ENCODE results near the gene CD28.
"Not testable (repeated sequence)": the region's sequence is repeated elsewhere in the genome, so short reads cannot be mapped to it uniquely, and the experiment has no call there.

CD28 gene

DNA sequence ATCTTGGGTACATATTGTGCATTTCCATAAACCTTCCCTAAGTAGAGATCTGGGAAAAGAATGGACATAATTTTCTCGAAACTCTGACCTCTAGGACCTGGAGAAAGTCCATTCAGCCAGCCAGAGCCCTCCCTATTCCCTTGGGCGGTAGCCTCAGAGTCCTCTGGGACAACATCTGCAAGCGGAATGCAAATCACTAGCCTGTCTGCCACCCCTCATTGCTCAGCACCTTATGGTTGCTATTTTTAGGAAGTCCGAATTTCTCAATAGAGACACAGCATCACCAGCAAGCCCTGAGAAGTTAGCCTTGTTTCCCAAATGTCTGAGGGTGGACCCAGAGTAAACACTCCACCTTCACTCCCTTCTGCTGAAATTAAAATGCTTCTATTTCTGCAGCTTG is 17.6 kb upstream of the CD28 start:
- no peak for DNase-seq

DNA sequence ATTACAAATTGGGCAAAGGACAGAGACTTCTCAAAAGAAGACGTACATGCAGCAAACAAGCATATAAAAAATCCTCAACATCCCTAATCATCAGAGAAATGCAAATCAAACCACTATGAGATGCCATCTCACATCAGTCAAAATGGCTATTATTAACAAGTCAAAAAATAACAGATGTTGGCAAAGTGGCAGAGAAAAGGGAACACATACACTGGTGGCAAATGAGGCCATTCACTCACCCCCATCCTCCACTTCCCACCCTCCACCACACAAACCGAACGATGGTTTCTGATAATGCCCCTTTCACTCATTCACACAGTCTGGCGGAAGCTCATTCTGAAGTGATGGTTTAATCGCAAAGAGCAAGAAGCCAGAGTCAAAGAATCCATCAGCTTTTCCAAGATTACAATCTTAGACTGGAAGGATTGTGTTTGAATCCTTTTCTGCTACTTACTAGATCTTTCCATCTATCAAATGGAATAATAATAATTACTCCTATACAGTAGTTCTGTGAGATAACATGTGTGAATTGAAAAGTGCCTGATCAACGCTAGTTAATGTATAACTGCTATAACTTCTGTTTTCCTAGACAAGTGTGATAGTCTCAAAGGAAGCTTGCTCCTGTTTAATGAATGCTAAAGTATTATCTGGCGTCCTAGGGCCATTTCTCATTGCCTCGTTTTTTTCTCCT is 16.9 kb upstream of the CD28 start:
- no peak for DNase-seq

DNA sequence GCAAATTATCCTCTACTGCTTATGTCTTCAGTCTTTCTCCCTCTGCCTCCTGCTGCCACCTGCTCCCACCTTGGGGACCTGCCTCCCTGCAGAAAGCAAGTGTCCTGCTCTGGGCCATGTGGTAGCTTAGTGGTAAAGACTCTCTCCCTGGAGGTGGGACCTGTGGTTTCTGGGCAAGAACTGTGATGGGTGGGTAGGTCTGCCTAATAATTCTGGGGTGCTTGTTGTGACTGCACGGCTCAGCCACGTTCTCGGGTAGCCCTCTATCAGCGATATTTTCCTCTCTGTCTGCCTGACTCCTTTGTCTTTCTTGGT is 16.4 kb upstream of the CD28 start:
- no peak for DNase-seq

DNA sequence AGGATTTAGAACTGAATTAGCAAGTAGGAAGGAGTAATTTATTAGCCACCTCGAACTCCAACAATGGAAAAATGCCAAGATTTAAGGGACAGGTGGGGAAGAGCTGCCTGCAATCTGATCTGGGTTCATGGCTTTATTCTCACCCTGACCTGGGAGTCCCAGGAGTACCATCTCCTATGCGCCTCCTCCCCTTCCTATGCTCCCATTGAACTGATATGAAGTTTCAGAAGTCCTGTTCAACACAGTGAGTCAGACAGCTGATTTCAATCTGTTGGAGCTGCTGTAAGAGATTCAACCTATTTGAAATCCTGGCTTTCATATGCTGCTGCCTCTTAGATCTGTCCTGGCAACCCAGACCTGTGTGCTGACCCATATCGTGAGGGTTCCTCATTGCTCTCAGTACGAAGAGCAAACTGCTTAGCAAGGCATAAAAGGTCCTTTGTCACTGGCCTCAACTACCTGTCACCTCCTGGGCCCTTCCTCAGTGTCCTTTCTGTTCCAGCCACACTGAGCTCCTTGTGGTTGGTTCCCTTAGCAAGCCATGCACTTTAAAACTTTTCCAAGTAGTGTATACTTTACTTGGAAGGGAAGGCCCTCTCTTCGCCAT is 15.9 kb upstream of the CD28 start:
- no peak for DNase-seq

DNA sequence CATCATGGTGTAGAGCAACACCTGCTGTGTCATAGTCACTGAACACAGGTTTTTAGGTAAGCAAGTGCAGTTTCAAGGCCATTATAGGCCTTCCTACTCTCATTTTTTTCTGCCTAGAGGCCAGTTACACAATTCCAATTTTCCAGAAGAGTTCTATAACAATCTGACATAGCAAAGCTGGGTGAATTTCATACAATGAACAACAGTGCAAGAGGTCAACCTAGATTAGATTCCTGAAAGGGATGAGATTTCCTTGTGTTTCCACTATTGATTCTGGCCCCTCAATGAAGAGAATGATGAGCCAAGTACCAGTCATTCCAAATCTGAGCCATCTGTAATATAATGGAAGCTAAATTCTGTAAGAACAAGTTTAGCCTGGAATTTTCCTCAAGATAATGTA is 15.3 kb upstream of the CD28 start:
- no peak for DNase-seq

DNA sequence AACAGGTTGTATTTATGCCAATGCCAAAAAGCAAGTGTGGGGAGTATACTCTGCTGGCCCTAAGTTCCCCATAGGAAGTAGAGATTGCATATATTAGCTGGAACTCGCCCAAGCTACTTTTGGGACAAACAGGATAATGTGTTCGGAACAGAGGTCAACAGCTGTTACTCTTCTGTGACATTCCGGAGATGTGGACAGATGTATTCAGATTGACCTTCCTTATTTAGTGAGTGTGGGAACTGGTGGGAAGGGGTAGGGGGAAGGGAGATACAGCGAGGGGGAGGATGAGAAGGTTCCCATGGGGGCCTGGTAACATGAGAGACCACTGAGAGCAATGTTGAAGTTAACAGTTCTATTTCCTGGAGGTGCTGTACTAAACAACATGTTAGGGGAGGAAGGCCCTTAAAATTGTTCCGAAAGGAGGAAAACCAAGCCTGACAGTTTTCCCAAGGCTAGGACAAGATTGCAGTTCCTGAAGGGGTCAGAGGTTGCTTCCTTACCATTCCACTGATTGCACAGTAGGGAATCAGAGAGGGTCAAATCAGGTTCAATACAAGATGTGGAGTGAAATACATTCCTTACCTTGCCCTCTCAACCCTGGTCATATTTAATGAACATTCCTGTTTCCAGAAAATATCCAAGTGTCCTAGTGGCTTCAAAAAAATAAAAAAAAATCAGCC is 14.3 kb upstream of the CD28 start:
- no peak for DNase-seq

DNA sequence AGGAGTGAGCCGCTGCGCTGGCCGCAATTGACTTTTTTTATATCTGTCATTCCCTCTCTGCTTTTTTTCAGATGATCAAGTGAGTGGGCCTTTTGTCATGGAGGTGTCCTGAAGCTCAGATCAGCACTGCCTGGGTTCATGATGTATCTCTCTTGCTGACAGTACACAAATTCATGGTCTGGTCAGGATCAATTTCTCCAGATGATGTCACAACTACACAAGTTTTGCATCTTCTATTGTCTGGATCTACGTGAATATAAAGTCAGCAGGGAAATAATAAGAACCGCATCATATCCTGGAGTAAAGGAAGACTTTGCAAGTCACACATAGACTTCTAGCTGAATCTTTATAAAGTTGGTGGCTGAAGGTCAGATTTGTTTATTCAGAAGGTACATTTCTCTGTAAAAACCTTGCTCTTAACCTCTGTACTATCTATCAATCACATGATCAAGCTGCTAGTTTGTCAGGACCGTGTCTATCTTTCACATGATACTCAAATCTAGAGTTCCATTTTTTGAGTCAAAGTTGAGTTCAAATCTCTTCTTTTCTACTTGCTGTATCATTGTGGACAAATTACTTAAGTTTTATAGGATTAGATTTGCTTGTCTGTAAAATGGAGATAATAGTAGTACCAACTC is 13.1 kb upstream of the CD28 start:
- DNase-seq, result no peak

DNA sequence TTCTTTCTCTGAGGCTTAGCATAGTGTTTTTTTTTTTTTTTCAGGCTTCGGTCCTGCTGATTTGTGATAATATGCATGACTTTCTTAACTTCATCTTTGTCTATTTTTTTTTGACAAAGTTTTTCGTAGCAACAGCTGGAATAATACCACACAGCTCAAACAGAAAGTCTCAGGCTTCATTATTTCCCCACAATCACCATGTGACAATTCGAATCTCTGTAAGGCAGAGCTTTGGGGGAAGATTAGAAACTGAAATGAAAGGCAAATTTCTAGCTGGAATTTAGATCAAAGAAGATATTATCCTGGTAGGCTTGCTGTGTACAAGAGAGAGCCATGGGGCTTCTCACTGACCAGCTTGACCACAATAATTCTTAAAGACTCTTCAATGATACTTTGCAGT is 12.2 kb upstream of the CD28 start:
- DNase-seq, result no peak

DNA sequence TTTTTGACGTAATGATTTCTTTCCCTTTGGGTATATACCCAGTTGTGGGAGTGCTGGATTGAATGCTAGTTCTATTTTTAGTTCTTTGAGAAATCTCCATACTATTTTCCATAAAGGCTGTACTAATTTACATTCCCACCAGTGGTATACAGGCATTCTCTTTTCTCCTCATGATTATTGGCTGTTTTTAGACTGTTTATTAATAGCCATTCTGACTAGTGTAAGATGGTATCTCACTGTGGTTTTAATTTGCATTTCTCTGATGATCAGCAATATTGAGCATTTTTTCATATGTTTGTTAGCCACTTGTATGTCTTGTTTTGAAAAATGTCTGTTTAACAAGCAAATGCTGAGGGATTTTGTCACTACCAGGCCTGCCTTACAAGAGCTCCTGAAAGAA is 9.2 kb upstream of the CD28 start:
- no peak for DNase-seq

DNA sequence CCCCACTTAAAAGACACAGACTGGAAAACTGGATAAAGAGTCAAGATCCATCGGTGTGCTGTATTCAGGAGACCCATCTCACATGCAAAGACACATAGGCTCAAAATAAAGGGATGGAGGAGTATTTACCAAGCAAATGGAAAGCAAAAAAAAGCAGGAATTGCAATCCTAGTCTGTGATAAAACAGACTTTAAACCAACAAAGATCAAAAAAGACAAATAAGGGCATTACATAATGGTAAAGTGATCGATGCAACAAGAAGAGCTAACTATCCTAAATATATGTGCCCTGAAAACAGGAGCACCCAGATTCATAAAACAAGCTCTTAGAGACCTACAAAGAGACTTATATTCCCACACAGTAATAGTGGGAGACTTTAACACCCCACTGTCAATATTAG is 8.7 kb upstream of the CD28 start:
- DNase-seq, result not testable (repeated sequence)

DNA sequence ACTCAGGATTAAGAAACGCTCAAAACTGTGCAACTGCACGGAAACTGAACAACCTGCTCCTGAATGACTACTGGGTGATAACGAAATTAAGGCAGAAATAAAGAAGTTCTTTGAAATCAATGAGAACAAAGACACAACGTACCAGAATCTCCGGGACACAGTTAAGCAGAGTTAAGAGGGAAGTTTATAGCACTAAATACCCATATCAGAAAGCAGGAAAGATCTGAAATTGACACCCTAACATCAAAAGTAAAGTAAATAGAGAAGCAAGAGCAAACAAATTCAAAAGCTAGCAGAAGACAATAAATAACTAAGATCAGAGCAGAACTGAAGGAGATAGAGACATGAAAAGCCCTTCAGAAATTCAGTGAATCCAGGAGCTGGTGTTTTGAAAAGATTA is 8.0 kb upstream of the CD28 start:
- not testable (repeated sequence) for DNase-seq

DNA sequence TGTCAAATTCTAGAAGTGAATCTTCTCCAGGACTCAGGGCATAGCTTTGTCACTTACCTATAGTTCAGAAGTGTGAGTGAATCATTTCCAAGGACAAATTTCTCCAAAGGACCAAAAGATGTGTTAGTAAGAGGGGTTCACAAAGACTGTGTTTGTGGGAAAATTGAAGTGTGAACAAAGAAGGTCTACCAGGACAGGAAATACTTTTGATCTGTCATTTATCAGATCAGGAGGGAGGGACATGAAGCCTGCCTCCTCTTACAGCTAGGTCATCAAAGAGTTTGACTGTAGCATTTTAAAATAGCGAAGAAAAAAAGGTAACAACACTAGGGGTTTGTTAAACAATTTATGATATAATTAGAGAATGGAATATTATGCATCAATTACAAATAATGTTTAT is 2.0 kb upstream of the CD28 start:
- no peak for DNase-seq

DNA sequence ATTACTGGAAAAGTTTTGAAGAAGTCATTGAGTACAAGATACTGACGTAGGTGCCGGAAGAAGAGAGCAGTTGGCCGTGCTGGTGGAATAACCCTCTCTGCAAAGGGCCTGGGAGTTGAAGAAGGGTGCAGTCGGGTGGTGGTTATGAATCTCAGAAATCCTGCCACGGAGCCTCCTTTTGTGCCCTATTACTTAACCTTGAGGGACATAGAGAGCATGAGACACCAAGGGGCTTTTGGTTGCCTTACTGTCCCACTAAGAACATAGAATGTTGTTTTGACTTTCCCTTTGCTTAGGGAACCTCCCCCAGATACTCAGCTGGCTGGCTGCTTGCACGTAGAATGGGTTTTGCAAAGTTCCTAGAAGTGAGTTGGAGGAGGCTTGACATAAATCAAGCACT is 1.3 kb upstream of the CD28 start:
- no peak for DNase-seq

DNA sequence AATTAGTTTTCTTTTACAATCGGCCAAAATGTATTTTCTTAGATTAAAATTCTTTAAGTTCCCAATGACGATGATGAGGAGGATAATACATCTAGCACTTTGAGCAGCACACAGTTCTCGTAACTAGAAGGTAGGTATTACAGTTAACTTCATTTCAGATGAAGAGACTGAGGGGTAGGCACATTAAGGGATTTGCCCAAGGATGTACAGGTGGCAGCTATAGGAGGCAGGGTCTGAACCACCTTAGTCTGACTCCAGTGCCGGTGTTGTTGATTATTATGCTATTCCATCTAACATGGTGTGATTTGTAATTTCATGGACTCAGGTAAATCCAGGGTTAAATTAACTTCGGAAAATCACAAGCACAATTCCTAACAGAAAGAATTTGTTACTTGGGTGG is 1.1 kb downstream of the CD28 start:
- DNase-seq, result no peak

DNA sequence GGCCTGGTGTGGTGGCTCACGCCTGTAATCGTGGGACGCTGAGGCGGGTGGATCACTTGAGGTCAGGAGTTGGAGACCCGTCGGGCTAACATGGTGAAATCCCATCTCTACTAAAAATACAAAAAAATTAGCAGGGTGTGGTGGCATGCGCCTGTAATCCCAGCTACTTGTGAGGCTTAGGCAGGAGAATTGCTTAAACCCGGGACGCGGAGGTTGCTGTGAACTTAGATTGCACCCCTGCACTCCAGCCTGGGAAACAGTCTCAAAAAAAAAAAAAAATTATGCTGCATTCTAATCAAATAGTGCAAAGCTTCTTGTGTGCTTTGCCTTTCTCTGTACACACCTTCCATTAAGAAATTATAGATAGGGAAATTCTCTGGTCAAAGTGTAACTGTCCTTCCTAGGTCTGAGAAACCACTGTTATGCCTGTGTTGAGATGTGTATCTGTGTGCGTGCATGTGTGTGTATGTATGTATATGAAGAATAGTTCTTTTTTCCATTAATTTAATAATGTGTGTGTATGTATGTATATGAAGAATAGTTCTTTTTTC is 2.5 kb downstream of the CD28 start:
- no peak for DNase-seq

DNA sequence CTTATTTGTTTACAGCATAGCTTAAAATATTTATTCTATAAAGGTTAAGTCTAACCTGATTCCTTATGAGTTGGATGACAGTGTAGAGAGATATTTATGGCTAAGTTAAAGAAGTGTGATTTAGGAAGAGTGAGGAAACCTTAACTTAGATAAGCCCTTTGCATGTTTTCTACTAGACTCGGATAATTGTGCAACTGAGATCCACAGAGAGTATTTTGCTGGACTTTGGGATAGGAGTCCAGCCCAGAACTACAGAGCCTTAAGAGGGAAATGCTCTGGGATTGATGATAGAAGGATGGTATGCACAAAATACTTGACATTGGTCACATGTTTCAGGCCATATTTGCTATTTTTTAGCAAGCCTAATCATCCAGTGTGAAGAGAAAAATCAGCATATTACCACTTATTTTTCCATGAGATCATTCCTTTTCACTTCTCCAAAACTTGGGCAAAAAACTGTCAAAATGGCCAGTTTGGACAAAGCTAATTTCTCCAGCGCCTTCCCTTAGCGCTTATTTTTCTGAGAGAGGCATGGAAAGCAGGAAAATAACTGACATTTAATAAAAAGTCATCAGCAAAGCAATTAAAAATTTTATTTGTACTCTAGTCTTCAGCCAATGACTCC is 3.1 kb downstream of the CD28 start:
- DNase-seq, result no peak

DNA sequence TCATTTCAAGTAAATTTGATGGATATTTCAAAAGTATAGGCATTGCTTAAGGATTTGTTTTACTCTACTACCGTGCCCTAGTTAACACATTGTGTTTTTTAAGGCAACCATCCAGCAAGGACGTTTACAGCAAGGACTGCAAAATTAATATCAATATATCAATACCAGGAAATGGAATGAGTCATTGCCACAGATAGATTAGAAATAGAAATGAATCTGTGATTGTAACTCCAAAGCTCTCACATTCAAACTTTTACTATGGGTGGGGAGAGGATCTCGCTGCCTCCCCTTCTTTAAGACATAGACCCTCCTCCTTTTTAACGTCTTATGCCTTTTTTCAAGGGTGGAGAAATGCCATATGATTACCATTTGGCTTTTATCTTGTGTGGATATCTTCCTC is 3.8 kb downstream of the CD28 start:
- no peak for DNase-seq

DNA sequence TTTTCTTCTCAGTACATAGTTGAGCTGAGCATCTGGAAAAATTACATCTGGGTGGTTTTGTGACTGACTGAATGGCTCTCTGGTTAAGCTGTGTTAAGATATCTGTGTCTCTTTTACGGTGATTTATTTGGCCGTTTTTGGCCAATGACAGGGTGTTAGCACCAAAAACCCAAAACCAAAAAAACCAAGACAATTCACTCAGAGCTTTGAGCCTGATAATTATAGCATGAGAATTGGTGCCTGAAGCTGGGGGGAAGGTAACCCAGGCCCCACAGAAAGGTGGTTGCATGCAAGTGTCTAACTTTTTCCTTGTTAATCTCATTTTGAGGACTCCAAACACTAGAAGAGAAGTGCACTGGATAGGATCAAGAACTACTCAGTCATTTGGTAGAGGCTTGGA is 4.5 kb downstream of the CD28 start:
- no peak for DNase-seq

DNA sequence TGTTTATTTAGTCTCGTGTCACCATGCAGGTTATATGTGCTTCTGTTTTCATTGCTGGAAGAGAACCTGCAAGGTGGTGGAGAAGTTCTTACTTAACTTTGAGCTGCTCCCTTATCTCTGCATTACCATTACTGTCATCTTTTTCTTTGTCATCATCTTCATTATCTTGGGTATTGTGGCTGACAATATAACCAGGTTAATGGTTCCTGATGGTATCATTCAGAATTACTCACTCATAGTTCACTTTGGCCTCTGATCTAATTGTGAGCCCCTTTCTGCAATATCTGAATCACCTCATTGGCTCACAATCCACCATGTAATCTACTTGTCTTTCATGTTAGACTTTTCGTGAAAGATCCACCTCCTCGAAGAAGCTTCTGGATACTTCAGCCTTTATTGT is 5.0 kb downstream of the CD28 start:
- DNase-seq, result no peak

DNA sequence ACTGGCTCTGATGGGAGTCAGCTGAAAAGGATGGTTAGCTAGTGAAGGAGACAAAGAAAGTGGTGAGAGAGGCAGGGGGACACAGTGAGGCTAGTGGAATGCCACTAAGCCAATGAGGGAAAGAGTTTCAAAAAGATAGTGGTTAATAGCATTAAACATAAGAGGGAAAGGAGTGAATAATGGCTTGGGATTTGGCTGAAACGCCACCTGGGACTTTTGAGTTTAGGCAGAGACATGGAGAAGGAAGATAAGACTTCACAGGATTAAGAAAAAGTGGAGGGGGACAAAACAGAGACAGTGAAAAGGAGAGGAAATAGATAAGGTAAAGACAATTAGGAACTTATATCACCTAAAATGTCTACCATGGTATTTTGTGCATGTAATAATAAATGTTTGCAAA is 6.9 kb downstream of the CD28 start:
- no peak for DNase-seq

DNA sequence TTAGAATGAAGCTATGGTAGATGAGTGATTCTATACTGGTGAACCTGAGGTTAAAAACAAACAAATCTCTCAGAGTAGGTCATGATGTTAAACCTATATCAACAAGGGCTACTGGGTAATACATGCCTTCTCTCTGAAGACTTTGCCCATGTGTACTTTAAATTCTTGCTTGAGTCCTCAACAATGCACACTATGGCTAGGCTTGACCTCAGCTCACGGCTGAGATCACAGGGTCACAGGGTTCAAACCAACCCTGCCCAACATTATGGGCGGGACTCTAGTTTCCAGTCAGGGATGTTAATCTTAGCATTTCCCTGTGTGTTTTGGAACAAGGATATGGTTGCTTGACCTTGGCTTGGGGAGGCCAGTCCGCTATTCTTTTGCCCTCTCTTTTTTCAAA is 7.7 kb downstream of the CD28 start:
- no peak for DNase-seq

DNA sequence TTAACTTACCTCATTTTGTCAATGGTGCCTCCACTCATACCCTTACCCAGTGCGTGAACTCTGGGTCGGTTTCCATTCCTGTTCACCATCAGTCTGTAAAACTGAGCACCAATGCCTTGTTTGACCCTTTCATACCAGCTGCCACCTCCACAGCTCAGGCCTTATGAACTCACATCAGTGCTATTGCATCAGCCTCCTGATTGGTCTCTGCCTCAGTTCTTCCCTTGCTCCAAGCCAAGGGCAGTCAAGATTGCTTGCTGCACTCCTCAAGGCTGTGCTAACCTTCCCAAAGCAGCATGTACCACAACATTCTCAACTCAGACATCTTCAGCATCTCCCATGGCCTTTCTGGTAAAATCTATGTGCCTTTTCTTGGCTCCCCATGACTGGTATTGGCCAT is 9.3 kb downstream of the CD28 start:
- DNase-seq, result no peak

DNA sequence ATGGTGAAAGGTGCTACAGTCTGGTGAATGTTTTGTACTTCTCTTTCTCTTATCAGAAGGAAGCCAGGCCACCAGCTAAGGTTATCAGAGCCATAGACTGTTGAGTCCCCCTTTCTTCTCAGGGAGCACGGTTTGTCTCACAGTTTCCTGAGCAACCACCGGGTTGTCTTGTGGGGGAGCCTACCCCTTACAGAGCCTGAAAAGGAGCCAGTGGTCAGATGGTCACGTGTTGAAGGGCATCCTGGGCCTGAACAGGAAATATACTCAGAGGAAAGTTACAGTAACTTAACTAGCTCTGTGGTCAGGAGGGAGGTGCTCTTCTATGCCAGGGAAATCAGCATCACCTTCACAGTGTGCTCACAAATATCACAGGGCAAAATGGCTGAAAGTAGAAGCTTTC is 11.6 kb downstream of the CD28 start:
- no peak for DNase-seq
